AML-193 (cell line): ENCODE measurements around the gene DAND5.
A peak's percentile ranks its signal among the peaks of the same experiment; 100 is the strongest.
"Not testable (repeated sequence)": the region's sequence is repeated elsewhere in the genome, so short reads cannot be mapped to it uniquely, and the experiment has no call there.

Experiments used
- DNase-seq, 2 experiments: peaks; one replicate each; lab custom pipeline; 2025; lab: John Stamatoyannopoulos, UW

DAND5 gene

DNA sequence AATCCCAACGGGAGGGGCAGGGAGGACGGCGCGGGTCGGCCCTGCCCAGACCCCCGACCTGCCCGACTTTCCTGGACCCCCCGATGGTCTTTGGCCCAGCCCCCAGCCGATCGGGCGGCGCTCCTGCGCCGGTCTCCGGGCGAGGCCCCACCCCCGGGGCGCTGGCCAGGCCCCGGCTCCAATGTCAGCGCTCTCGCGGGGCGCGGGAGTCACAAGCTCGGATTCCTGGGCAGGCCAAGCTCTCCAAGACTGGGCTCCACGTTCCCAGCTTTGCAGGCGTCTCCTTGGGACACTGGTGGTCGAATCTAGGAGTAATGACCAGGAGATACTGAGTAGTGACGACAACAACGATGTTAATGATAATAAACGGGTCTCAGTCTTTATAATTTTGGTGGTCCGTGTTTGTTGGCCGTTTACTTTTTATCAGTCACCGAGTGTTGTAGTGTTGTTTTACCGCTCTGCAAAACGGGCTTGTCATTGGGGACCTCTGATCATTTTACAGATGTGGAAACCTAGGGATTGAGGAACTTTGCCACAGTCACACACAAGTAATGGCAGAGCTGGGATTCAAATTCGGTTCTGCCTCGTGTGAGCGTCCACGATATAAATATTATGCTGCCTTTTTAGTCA lies 23.2 kb upstream of the DAND5 start:
- DNase-seq: no peak

DNA sequence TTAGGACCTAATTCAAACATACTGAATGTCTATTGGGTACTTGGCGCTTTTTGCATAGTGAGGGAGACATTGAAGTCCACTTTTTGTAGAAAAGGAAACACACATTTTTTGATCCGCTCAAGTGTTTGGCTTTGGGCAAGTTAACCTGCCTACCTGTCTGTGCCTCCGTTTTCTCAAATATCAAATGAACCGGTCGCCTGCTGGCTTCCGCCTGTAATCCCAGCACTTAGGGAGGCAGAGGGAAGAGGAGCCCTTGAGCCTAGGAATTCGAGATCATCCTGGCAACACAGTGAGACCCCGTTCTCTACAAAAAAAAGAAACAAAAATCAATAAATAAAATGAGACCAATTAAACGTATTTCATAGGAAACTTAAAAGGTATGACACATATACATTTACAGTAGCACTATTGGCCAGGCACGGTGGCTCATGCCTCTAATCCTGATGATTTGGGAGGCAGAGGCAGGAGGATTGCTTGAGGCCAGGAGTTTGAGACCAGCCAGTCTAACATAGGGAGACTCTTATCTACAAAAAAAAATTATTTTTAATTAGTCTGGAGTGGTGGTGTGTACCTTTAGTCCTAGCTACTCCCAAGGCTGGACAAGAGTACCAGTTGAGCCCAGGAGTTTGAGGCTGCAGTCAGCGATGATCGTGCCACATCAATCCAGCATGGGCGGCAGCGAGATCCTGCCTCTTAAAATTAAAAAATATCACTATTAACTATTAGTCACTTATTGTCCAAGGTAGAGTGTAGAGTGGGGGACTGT lies 22.5 kb upstream of the DAND5 start:
- DNase-seq: no peak

DNA sequence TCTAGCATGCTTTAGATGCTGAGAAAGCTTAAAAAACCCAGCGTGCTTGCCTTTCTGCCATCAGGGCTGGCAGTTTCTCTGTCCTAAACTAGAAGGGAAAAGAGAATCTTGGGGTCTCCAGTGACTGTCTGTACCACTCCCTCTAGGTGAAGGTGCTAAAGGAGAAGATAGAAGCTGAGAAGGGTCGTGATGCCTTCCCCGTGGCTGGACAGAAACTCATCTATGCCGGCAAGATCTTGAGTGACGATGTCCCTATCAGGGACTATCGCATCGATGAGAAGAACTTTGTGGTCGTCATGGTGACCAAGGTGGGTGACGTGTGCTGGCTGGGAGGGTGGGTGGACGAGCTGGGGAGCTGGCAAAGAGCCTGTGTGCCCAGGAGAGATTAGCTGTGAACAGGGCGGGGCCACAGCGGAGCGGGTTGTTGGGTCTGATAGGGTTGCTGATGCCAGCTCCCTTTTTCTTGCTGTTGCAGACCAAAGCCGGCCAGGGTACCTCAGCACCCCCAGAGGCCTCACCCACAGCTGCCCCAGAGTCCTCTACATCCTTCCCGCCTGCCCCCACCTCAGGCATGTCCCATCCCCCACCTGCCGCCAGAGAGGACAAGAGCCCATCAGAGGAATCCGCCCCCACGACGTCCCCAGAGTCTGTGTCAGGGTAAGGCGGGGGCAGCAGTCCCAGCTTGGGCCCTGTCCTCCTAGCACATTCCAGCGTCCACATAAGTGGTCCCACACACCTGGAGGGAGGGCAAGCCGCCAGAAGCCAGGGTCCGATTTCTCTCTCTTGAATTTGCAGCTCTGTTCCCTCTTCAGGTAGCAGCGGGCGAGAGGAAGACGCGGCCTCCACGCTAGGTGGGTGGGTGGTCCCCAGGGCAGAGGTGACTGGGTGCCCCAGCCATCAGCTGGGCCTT lies 21.4 kb upstream of the DAND5 start:
- no peak for DNase-seq

DNA sequence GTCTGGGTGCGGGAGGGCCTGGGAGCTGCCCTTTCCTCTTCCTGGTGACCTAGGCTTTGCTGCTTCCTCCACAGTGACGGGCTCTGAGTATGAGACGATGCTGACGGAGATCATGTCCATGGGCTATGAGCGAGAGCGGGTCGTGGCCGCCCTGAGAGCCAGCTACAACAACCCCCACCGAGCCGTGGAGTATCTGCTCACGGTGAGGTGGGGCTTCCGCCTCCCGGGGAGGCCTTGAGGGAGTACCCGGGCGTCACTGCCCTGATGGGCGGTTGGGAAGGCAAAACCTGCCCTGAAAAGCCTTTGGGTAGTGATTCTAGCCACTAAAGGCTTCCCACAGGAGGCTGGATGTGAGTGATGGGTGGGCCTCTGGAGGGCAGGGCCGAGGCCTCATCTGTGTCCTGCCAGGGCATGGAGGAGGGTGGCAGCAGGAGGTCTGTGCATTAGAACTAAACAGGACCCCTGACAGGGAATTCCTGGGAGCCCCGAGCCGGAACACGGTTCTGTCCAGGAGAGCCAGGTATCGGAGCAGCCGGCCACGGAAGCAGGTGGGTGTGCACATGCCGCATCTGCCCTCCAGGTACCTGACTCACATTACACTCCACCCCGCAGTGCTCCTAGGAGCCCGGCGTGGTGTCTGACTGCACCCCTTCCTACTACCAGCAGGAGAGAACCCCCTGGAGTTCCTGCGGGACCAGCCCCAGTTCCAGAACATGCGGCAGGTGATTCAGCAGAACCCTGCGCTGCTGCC lies 20.6 kb upstream of the DAND5 start:
- DNase-seq: no peak

DNA sequence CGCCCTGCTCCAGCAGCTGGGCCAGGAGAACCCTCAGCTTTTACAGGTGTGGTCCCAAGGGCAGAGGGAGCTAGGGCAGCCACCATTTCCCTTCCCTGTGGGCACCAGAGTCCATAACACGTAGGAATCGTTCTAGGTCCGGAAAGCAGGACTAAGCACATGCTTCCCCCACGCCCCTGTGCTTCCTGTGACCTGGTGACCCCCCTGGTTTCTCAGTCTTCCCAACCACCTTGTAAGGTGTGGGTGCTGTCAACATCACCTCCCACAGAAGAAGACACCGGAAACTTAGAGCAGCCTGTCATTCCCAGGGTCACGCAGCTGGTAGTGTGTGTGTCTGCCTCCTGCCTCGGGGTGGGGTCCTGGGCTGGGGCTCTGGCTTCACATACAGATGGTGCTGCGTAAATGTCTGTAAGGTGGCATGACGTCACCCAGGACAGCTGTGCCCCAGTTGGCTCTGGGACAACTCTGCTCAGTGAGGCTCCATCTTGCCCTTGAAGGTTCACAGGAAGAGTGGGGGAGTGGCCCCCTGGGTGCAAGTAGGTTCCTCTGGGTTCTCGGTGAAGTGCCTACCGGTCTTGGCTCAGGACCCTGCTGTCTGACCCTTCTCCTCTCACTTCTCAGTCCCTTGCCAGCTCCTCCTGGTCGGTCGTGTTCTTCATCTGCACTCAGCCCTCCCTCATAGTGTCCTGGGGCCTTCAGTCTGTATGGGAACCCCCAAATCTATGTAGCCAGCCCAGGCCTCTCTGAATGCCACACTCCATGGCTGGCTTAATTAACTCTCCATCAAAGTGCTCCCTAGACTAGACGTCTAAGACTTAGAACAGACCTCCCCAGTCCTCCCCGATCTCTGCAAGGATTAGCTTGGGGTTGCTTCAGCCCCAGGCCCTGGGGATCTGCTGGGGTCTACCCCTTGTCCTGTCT lies 19.8 kb upstream of the DAND5 start:
- no peak for DNase-seq

DNA sequence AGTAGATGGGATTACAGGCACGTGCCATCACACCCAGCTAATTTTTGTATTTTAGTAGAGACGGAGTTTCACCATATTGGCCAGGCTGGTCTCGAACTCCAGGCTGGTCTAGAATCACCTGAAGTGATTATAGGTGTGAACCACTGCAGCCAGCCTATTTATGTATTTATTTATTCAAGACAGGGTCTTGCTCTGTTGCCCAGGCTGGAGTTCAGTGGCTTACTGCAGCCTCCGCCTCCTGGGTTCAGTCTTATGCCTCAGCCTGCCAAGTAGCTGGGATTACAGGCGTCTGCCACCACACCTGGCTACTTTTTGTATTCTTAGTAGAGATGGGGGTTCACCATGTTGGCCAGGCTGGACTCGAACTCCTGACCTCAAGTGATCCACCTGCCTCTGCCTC lies 17.3 kb upstream of the DAND5 start:
- DNase-seq: not testable (repeated sequence)

DNA sequence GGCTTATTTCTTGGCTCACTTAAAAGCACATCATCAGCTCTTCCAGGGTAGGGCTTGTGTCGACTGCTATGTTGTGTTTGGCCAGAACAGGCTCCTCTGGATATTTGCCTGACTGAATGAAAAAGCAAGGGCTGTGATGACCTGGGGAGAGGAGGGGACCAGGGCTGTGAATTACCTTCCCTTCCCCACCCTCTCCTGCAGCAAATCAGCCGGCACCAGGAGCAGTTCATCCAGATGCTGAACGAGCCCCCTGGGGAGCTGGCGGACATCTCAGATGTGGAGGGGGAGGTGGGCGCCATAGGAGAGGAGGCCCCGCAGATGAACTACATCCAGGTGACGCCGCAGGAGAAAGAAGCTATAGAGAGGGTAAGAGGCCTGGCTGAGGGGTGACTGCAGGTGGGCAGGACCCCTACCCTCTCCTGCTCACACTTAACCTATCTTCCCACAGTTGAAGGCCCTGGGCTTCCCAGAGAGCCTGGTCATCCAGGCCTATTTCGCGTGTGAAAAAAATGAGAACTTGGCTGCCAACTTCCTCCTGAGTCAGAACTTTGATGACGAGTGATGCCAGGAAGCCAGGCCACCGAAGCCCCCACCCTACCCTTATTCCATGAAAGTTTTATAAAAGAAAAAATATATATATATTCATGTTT lies 16.8 kb upstream of the DAND5 start:
- no peak for DNase-seq

DNA sequence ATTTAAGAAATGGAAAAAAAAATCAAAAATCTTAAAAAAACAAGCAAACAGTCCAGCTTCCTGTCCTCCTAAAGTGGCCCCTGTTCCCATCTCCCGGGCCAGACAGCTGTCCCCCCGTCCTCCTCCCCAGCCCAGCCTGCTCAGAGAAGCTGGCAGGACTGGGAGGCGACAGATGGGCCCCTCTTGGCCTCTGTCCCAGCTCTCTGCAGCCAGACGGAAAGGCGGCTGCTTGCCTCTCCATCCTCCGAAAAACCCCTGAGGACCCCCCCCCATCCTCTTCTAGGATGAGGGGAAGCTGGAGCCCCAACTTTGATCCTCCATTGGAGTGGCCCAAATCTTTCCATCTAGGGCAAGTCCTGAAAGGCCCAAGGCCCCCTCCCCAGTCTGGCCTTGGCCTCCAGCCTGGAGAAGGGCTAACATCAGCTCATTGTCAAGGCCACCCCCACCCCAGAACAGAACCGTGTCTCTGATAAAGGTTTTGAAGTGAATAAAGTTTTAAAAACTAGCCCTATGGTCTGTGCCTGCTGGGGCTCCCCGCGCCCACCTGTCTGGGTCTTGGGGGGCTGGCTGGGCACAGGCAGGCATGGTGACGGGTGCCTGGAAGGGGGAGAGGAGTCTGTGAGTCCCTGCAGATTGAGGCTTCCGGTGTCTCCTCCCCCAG lies 16.1 kb upstream of the DAND5 start:
- no peak for DNase-seq

DNA sequence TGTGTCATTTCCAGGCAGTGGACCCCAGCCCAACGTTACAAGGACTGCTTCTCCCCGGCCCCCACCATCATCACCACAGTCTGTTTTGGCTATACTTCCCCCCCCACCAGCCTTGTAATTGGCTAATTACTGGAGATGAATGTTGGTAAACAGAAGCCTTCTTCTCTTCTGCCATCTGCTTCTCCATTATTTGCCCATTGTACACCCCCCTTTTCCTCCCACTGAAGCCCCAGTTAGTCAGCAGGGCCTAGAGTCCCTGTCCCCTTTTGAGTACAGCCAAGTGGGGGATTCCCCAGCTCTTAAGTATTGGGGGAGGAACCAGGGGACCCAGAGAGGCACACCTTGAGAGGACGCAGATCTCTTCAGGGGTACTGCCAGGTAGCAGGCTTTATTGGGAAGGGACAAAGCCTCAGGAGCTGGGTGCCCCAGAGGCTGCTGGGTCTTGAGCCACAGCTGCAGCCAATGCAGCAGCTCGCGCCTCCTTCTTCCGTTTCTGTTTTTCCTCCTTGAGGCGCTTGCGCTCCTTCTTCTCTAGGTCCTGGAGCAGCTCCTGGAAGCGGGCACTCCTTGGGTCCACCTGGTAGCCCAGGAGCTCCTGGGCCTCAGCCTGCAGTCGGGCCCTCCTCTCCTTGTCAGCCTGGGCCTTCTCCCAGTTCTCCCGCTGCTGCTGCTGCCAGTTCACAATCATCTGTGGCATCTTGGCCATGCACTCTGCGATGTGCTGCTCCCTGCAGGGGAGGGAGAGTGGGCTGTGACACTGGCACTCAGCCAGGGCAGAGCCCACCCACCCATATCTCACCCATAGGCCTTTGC lies 15.4 kb upstream of the DAND5 start:
- no peak for DNase-seq

DNA sequence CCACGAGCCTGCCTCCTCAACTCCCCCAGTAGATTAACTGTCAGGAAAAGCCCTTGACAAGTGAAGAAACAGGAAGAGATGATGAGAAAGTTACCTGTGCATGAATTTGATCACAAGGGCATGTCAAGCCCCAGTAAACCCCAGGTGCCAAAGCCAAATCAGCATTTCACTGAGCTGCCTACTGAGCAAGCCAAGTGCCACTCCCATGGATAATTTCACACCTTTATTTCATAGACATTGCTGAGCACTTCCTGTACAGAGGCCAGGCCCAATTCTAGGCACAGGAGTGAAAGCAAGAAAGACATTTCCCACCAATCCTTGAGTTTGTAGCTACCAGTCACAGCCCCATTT lies 14.8 kb upstream of the DAND5 start:
- no peak for DNase-seq

DNA sequence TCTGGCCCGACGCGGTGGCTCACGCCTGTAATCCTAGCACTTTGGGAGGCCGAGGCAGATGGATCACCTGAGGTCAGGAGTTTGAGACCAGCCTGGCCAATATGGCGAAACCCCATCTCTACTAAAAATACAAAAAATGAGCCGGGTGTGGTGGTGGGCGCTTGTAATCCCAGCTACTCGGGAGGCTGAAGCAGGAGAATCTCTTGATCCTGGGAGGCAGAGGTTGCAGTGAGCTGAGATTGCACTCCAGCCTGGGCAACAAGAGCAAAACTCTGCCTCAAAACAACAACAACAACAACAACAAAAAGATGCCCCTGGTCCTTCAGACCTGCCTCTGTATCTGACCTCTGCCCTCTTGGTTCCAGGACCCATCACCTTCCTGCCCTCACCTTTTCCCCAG lies 13.8 kb upstream of the DAND5 start:
- not testable (repeated sequence) for DNase-seq

DNA sequence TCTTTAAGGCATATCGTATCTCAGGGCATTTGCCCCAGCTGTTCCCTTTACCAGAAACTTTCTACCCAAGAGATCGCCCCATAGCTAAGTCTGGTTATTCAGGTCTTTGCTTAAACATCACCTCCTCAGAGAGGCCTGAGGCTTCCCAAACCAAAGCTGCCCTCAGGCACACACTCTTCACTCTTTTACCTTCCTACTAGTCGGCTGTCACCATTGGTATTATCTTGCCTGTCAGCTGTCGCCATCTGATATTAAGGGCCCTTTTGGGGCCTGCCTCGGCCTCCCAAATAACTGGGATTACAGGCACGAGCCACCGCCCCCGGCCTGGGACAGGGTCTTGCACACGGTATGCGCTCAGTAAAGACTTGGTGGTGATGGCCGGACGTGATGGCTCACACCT lies 13.4 kb upstream of the DAND5 start:
- DNase-seq: no peak

DNA sequence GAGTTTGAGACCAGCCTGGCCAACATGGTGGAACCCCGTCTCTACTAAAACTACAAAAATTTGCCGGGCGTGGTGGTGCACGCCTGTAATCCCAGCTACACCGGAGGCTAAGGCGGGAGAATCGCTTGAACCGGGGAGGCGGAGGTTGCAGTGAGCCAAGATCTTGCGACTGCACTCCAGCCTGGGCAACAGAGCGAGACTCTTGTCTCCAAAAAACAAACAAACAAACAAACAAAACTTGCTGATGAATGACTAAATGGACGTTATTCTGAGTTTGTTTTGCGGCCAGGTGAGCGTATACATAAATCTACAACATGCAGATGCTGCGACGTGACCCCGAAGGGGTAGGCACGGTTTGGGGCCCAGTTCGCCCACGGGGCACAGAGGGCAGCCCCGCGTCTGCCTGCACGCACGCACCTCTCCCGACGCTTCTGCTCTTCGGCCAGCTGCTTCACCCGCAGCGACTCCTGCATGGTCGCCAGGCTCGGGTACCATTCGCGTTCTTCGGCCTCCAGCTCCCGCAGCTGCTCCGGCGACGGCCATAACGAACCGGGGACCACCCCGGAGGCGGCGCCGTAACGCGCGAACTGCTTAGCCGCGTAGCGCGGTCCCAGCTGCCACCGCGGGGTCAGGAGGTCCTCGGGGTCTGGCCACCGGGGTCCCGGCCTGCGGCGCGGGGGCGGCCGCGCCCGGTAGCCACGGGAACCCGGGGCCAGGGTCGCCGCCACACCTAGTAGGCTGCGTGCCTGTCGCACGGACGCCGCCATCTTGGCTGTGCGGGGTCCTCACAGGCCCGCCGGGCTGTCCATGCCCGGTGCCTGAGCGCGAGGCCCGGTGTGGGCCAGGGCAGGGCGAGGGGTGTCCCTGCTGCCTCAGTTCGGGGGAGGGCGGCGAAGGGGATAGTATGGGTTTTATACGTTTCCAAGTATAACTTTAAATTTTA lies 12.7 kb upstream of the DAND5 start, which contains the start of gene GADD45GIP1:
TSS of gene GADD45GIP1 (minus strand) at position 778 of the 943 bp plus-strand sequence. CDS start at position 767, 11 bp downstream.
- DNase-seq: peak; percentile 40 to 45

DNA sequence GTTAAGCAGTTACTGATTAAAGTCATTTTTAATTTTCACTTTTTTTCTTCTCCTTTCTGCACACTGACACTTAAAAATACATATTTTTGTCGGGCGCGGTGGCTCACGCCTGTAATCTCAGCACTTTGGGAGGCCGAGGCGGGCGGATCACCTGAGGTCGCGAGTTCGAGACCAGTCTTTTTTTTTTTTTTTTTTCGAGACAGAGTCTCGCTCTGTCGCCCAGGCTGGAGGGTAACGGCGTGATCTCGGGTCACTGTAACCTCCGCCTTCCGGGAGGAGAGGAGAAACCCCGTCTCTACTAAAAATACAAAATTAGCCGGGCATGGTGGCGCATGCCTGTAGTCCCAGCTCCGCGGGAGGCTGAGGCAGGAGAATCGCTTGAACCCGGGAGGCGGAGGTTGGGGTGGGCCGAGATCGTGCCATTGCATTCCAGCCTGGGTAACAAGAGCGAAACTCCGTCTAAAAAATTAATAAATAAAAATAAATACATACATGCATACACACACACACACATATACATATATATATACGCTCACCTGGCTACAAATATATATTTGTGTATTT lies 11.9 kb upstream of the DAND5 start:
- not testable (repeated sequence) for DNase-seq

DNA sequence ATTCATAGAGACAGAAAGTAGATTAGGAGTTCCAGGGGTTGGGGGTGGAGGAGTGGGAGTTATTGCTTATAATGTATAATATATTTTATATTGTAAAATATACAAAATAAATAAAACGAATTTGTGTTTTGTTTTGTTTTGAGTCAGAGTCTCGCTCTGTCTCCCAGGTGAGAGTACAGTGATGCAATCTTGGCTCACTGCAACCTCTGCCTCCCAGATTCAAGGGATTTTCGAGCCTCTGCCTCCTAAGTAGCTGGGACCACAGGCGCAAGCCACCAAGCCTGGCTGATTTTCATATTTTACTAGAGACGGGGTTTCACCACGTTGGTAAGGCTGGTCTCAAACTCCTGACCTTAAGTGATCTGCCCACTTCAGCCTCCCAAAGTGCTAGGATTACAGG lies 9.9 kb upstream of the DAND5 start:
- no peak for DNase-seq

DNA sequence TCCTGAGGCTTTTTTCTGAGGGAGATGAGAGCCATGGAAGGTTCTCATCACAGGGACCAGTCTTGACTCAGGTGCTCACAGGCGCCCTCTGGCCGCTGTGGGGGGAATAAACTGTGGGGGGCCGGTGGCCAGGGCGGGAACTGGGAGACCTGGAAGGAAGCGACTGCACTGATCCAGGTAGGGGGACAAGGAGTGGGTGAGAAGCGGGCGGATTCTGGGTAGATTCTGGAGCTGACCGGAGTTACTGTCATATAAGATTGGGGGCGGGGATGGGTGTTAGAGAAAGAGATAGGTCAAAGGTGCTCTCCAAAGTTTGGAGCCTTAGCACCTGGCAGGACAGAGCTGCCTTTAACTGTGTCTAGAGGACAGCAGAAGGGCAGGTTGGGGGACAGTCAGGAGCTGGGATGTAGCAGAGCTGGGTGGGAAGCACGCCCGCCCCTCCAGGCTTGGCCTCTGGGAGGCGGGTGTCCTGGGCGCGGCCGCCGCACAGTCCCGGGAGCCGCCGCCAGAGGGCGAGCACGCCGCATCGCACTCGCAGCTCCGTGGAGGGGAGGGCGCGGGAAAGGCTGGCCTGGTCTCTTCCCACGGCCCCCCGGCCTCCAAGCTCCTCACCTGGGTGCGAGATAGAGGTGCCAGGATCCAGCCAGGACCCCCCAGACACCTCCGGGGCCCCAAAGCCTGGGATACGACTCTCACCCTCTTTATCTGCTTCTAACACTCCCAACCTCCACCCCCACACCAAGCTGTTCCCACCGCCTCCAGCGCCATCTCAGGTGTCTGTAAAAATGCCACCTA lies 4.2 kb upstream of the DAND5 start:
- DNase-seq: peak; percentile 54 to 63

DNA sequence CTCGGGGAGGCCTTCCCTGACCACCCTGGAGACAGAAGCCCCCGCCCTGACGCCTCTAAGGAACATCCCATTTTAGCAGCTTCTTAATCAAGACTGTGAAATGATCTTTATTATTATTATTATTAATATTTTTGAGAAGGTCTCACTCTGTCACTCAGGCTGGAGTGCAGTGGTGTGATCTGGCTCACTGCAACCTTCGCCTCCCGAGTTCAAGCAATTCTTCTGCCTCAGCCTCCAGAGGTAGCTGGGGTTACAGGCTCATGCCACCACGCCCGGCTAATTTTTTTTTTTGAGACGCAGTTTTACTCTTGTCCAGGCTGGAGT lies 3.6 kb upstream of the DAND5 start:
- no peak for DNase-seq
